ENCODE measurements around the gene MATR3. TPM values are rescaled to one million over a fixed set of nuclear protein-coding genes. Genes with fewer than 3 reads are reported as not detected.
"Not testable (repeated sequence)": the region's sequence is repeated elsewhere in the genome, so short reads cannot be mapped to it uniquely, and the experiment has no call there.

MATR3 gene
- total RNA-seq, 1 donor from 2014 or later, result 169 TPM

DNA sequence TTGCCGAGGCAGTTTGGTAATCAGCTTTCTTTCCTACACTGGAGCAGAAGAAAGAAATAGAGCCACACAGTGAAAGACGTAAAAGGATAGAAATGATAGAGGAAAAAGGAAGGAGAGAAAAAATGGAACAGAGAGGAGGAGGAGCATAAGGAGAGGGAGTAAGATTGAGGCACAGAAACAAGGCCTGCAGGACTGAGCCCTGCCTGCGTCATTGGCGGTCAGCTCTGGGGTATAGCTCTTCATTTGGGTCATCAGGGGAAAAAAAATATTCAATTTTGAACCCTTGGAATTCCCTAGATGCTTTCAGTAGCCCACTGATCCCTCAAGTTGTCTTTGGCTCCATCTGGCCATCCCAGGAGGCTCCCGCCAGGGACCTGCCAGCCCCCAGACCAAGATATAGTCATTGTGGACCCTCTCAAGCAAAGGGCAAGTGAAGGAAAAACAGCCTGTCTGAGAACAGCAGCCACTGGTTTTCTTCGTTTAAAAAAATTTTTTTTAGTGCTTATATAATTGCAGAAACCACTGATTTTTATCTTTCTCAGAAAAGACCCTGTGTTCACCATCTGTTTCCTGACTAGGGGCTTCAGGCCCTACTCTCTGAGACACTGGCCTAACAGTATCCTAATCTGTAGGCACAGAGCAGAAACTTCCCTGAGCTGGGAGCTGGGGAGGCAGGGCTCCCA lies 31.3 kb upstream of the MATR3 start:
- peaks cover 0 to 3% (median 0%) of the 10 kb centered on the region in 3 donors for H3K4me1 ChIP-seq (ENCODE audit: control insufficient read depth in 3 of 3, insufficient read depth in 3 of 3, low read length in 3 of 3)
- no peaks in the 10 kb centered on the region for H3K27me3 ChIP-seq (ENCODE audit: control insufficient read depth in 3 of 3, insufficient read depth in 3 of 3, low read length in 3 of 3)
- no peak overlapping the region for H3K27ac ChIP-seq (ENCODE audit: low read depth, low read length)
- H3K9me3 ChIP-seq (ENCODE audit: control insufficient read depth in 3 of 3, low read length in 3 of 3), result no peaks in the 10 kb centered on the region
- H3K36me3 ChIP-seq (ENCODE audit: control insufficient read depth in 3 of 3, insufficient read depth in 3 of 3, low read length in 3 of 3), result no peaks in the 10 kb centered on the region
- H3K9ac ChIP-seq (ENCODE audit: low read depth in 1 of 3, low read length in 3 of 3), result peak overlapping the region in 1 of 3 donors; percentile 33
- H3K4me3 ChIP-seq (ENCODE audit: low read length in 3 of 3), result no peak overlapping the region

DNA sequence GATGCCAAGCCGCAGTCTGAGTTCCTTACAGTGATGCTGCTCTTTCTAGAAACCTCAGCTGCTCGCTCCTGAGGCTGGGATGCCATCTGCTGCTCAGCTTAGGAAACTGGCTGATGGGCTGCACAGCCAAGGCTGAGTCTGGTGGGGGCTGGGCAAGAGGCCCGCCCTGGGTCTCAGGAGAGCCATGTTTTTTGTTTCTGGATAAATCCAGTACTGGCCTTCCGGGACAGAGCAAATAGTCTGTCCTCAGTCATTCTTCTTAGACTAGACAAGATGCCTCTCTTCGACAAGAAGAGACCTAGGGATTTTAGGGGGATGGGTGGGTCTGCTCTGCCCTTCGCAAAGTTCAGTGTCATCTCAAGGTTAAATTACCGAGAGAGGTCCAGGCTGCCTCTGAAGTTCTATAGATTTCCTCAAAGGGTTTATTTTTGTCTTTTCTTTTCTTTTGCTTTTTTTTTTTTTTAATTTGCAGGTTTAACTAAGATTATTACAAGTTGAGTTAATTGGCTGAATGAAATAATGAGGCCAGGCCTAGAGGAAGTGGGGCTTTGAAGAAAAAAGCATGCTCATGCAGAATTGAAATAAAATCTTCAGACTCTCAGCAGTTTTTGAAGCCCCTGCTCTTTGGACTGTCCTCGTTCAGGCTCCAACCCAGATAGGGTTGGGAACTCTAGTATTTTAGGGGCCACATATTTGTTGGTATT lies 30.6 kb upstream of the MATR3 start:
- Histone ChIP-seq H3K9ac (ENCODE audit: low read depth in 1 of 3, low read length in 3 of 3) (no peak overlapping the region), H3K4me1 (ENCODE audit: control insufficient read depth in 3 of 3, insufficient read depth in 3 of 3, low read length in 3 of 3) (peaks cover 0 to 4% (median 2%) of the 10 kb centered on the region in 3 donors), H3K36me3 (ENCODE audit: control insufficient read depth in 3 of 3, insufficient read depth in 3 of 3, low read length in 3 of 3) (no peaks in the 10 kb centered on the region), H3K9me3 (ENCODE audit: control insufficient read depth in 3 of 3, low read length in 3 of 3) (no peaks in the 10 kb centered on the region), H3K27me3 (ENCODE audit: control insufficient read depth in 3 of 3, insufficient read depth in 3 of 3, low read length in 3 of 3) (no peaks in the 10 kb centered on the region), H3K27ac (ENCODE audit: low read depth, low read length) (no peak overlapping the region), H3K4me3 (ENCODE audit: low read length in 3 of 3) (no peak overlapping the region)

DNA sequence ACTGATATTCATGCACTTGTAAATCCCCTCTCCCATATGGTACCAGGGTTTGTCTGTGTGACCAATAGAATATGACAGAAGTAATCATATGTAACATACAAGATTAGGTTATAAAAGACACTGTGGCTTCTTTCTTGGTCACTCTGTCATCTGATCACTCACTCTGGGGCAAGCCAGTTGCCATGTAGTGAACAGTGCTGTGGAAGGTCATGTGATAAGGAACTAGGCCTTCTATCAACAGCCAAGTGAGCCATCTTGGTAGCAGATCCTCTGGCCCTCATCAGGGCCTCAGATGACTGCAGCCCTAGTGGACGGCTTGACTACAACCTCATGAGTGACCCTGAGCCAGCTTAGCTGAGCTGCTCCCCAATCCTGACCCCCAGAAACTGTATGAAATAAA lies 30.0 kb upstream of the MATR3 start:
- Histone ChIP-seq H3K9ac (ENCODE audit: low read depth in 1 of 3, low read length in 3 of 3) (no peak overlapping the region), H3K27ac (ENCODE audit: low read depth, low read length) (no peak overlapping the region), H3K4me3 (ENCODE audit: low read length in 3 of 3) (no peak overlapping the region), H3K4me1 (ENCODE audit: control insufficient read depth in 3 of 3, insufficient read depth in 3 of 3, low read length in 3 of 3) (peaks cover 2 to 9% (median 8%) of the 10 kb centered on the region in 3 donors), H3K36me3 (ENCODE audit: control insufficient read depth in 3 of 3, insufficient read depth in 3 of 3, low read length in 3 of 3) (no peaks in the 10 kb centered on the region), H3K9me3 (ENCODE audit: control insufficient read depth in 3 of 3, low read length in 3 of 3) (no peaks in the 10 kb centered on the region), H3K27me3 (ENCODE audit: control insufficient read depth in 3 of 3, insufficient read depth in 3 of 3, low read length in 3 of 3) (no peaks in the 10 kb centered on the region)

DNA sequence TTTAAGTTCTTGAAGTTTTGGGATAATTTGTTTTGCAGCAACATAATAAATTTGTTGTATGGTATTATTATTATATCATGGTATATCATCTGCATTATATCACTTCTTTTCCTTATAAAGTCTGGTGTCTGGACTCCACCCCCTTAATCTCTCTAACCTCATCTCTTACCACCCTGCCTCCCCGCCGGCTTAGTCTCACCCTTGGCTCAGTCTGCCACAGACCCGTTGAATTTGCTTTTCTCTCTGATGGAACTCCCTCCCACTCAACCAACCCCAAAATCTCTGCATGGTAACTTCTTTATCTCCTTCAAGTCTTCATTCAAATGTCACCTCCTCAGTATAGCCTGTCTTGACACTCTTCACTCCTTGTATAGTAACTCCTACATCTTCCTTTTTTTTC lies 29.6 kb upstream of the MATR3 start:
- Histone ChIP-seq H3K9ac (ENCODE audit: low read depth in 1 of 3, low read length in 3 of 3) (no peak overlapping the region), H3K36me3 (ENCODE audit: control insufficient read depth in 3 of 3, insufficient read depth in 3 of 3, low read length in 3 of 3) (no peaks in the 10 kb centered on the region), H3K9me3 (ENCODE audit: control insufficient read depth in 3 of 3, low read length in 3 of 3) (no peaks in the 10 kb centered on the region), H3K27me3 (ENCODE audit: control insufficient read depth in 3 of 3, insufficient read depth in 3 of 3, low read length in 3 of 3) (no peaks in the 10 kb centered on the region), H3K4me1 (ENCODE audit: control insufficient read depth in 3 of 3, insufficient read depth in 3 of 3, low read length in 3 of 3) (peaks cover 6 to 13% (median 12%) of the 10 kb centered on the region in 3 donors), H3K27ac (ENCODE audit: low read depth, low read length) (no peak overlapping the region), H3K4me3 (ENCODE audit: low read length in 3 of 3) (no peak overlapping the region)

DNA sequence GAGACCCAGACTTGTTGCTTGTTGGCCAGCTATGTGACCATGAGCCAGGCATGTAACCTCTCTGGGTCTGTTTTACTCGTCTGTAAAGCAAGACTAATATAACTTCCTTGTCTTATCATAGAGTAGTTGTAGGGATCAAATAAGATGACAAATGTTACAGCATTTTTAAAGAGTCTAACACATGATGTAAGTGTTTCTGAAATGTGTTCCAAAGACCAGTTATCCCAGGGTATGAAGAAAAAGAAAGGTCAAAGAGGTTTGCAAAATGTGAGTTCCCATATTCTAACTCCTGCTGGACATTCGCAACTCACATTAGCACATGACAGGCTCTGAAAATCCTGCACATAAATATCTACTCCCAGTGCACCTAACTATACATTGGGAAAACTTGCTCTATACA lies 28.5 kb upstream of the MATR3 start:
- Histone ChIP-seq H3K4me3 (ENCODE audit: low read length in 3 of 3) (no peak overlapping the region), H3K27me3 (ENCODE audit: control insufficient read depth in 3 of 3, insufficient read depth in 3 of 3, low read length in 3 of 3) (no peaks in the 10 kb centered on the region), H3K4me1 (ENCODE audit: control insufficient read depth in 3 of 3, insufficient read depth in 3 of 3, low read length in 3 of 3) (peaks cover 7 to 17% (median 14%) of the 10 kb centered on the region in 3 donors), H3K9ac (ENCODE audit: low read depth in 1 of 3, low read length in 3 of 3) (no peak overlapping the region), H3K36me3 (ENCODE audit: control insufficient read depth in 3 of 3, insufficient read depth in 3 of 3, low read length in 3 of 3) (no peaks in the 10 kb centered on the region), H3K9me3 (ENCODE audit: control insufficient read depth in 3 of 3, low read length in 3 of 3) (no peaks in the 10 kb centered on the region), H3K27ac (ENCODE audit: low read depth, low read length) (no peak overlapping the region)

DNA sequence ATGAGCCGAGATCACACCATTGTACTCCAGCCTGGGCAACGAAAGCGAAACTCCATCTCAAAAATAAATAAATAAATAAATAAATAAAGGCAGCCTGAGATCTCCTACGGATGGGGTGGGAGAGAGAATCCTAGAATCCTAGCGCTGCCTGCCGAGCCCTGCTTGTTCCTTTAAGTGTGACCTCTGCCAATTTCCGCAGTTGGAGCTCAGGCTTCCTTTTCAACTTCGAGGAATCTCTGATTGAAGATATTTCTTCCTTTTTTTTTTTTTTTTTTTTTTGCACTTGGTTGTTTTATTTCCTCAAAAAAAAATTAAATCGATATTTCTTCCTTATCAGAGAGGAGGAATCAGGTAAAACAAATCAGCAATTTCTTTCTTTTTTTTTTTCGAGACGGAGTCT lies 27.3 kb upstream of the MATR3 start:
- H3K27me3 ChIP-seq (ENCODE audit: control insufficient read depth in 3 of 3, insufficient read depth in 3 of 3, low read length in 3 of 3), result no peaks in the 10 kb centered on the region
- no peaks in the 10 kb centered on the region for H3K36me3 ChIP-seq (ENCODE audit: control insufficient read depth in 3 of 3, insufficient read depth in 3 of 3, low read length in 3 of 3)
- H3K9me3 ChIP-seq (ENCODE audit: control insufficient read depth in 3 of 3, low read length in 3 of 3), result no peaks in the 10 kb centered on the region
- no peak overlapping the region for H3K9ac ChIP-seq (ENCODE audit: low read depth in 1 of 3, low read length in 3 of 3)
- peaks cover 9 to 27% (median 14%) of the 10 kb centered on the region in 3 donors for H3K4me1 ChIP-seq (ENCODE audit: control insufficient read depth in 3 of 3, insufficient read depth in 3 of 3, low read length in 3 of 3)
- H3K4me3 ChIP-seq (ENCODE audit: low read length in 3 of 3), result no peak overlapping the region
- H3K27ac ChIP-seq (ENCODE audit: low read depth, low read length), result no peak overlapping the region

DNA sequence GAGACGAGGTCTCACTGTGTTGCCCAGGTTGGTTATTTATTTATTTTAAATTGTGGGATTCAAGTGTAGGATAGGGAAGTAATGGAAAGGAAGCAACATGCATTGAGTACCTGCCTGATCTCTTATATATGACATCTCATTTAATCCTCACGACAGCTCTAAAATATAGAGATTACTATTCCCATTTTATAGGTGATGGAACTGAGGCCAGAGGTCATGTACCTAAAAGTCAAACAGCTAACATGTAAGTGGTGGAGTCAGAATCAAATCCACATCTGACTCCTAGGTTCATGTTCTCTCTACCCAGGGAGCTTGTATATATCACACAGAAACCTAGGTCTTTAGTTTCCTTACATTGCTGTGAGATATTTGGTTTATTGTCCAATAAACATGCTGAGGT lies 26.1 kb upstream of the MATR3 start:
- H3K27ac ChIP-seq (ENCODE audit: low read depth, low read length), result peak overlapping the region; percentile 78
- H3K4me3 ChIP-seq (ENCODE audit: low read length in 3 of 3), result no peak overlapping the region

DNA sequence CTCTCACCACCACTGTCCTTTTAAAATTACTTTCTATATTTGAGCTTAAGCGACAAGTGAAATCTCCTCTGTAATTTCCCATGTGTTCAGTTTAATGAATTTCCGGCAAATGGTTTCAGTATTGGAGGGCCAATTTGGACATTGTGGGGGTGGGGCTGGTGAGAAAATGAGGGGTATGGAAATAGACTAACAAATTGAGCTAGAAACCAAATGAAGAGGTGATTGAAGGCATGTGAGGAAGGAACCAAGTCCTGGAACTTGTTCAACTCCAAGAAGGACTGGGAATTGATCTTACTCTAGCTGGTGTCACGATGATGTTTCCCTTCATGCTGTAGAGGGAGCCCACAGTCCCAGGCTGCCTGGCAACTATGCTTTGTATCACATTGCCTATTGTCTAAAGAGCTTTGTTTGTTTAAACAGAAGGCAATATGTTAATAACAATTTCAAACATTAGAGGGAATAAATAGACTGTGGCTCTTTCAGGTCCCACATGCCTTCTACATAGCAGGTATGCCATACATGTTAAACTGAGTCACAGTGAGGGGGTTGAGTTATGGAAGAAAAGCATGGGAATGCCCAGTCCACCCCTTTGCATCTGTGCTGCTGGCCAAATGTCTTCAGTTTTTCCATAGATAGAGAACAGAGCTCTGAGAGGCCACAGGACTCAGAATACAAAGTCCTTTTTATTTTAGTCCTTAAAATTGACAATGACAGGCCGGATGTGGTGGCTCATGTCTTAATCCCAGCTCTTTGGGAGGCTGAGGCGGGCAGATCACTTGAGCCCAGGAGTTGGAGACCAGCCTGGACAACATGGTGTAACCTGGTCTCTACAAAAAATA lies 25.0 kb upstream of the MATR3 start:
- H3K4me1 ChIP-seq (ENCODE audit: control insufficient read depth in 3 of 3, insufficient read depth in 3 of 3, low read length in 3 of 3), result peaks cover 22 to 48% (median 29%) of the 10 kb centered on the region in 3 donors
- H3K36me3 ChIP-seq (ENCODE audit: control insufficient read depth in 3 of 3, insufficient read depth in 3 of 3, low read length in 3 of 3), result no peaks in the 10 kb centered on the region
- peak overlapping the region; percentile 78 for H3K27ac ChIP-seq (ENCODE audit: low read depth, low read length)
- no peaks in the 10 kb centered on the region for H3K9me3 ChIP-seq (ENCODE audit: control insufficient read depth in 3 of 3, low read length in 3 of 3)
- peak overlapping the region; percentile 9 to 41 (median 32) for H3K4me3 ChIP-seq (ENCODE audit: low read length in 3 of 3)
- H3K27me3 ChIP-seq (ENCODE audit: control insufficient read depth in 3 of 3, insufficient read depth in 3 of 3, low read length in 3 of 3), result no peaks in the 10 kb centered on the region
- peak overlapping the region; percentile 0 to 47 (median 25) for H3K9ac ChIP-seq (ENCODE audit: low read depth in 1 of 3, low read length in 3 of 3)

More for the DNA sequence above, 26.1 kb upstream of the MATR3 start:
- no peaks in the 10 kb centered on the region for H3K36me3 ChIP-seq (ENCODE audit: control insufficient read depth in 3 of 3, insufficient read depth in 3 of 3, low read length in 3 of 3)
- H3K27me3 ChIP-seq (ENCODE audit: control insufficient read depth in 3 of 3, insufficient read depth in 3 of 3, low read length in 3 of 3), result no peaks in the 10 kb centered on the region
- H3K9ac ChIP-seq (ENCODE audit: low read depth in 1 of 3, low read length in 3 of 3), result no peak overlapping the region
- no peaks in the 10 kb centered on the region for H3K9me3 ChIP-seq (ENCODE audit: control insufficient read depth in 3 of 3, low read length in 3 of 3)
- peaks cover 16 to 37% (median 18%) of the 10 kb centered on the region in 3 donors for H3K4me1 ChIP-seq (ENCODE audit: control insufficient read depth in 3 of 3, insufficient read depth in 3 of 3, low read length in 3 of 3)

DNA sequence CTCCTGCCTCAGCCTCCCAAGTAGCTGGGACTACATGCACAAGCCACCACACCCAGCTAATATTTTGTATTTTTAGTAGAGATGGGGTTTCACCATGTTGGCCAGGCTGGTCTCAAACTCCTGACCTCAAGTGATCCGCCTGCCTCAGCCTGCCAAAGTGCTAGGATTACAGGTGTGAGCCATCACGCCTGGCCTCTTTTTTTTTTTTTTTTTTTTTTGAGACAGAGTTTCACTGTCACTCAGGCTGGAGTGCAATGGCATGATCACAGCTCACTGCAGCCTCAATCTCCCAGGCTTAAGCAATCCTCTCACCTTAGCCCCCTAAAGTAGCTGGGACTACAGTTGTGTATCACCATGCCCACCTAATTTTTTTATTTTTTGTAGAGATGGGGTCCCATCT lies 22.8 kb upstream of the MATR3 start:
- Histone ChIP-seq H3K4me1 (ENCODE audit: control insufficient read depth in 3 of 3, insufficient read depth in 3 of 3, low read length in 3 of 3) (peaks cover 32 to 64% (median 43%) of the 10 kb centered on the region in 3 donors), H3K27ac (ENCODE audit: low read depth, low read length) (peak overlapping the region; percentile 98)

More for the DNA sequence above, 22.8 kb upstream of the MATR3 start:
- not testable (repeated sequence) for H3K27me3 ChIP-seq (ENCODE audit: control insufficient read depth in 3 of 3, insufficient read depth in 3 of 3, low read length in 3 of 3); H3K4me3 ChIP-seq (ENCODE audit: low read length in 3 of 3); H3K9me3 ChIP-seq (ENCODE audit: control insufficient read depth in 3 of 3, low read length in 3 of 3); H3K36me3 ChIP-seq (ENCODE audit: control insufficient read depth in 3 of 3, insufficient read depth in 3 of 3, low read length in 3 of 3); H3K9ac ChIP-seq (ENCODE audit: low read depth in 1 of 3, low read length in 3 of 3)
